Ammon's horn (tissue), 1 donor: ENCODE measurements around the gene FCHSD2.

Source experiments
- DNase-seq: peaks from one replicate; pipeline ENCODE4 v3.0.0-alpha.2; 2016; ENCODE audit warnings: low spot score

FCHSD2 gene

DNA sequence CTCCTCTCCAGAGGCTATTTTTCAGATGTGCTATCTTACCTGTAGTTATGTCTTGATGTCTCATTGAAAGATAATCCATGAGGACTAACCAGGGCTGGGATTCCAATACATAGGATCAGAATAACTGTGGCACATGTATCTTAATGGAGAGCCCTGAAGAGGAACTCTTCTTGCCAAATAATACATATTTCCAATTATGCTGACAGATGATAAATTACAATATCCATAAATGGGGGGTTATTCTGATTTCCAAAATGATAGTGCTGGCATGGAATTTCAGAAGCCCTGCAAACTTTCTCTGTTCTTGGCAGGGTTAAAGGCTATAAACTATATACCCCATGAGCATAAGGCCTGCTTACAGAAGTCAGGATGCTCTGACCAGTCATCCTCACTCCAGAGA lies 173.7 kb downstream of the FCHSD2 start:
- no peak for DNase-seq

DNA sequence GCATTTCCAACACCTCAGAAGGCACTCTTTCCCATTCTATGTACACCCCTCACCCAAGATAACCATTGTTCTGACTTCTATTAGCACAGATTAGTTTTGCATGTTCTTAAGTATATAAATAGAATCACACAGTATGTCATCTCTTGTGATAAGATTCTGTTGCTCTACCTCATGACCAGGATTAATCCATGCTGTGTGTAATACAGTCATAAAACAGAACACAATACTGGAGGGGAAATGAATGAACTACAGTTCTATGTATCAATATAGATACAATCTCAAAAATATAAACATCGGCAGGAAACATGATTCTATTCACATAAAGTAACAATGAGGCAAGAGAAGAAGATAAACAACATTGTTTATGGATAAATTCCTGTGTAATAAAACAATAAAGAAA lies 176.4 kb downstream of the FCHSD2 start:
- no peak for DNase-seq

DNA sequence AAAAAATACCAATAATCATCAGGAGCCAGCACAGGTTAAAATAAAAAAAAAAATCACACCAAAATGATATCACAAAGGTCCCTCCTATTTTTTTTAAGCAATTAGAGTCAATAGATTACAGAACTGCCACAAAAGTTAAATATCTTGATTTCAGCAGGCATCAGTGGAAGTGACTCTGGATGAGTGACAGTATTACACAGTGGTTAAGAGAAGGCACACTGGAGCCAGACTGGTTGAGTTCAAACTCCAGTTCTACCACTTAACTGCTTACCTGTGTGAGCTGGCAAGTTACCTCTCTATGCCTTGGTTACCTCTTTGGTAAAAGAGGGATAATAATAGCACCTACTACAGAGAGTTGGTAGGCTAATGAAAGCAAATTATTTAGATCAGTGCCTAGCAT lies 179.4 kb downstream of the FCHSD2 start:
- no peak for DNase-seq

DNA sequence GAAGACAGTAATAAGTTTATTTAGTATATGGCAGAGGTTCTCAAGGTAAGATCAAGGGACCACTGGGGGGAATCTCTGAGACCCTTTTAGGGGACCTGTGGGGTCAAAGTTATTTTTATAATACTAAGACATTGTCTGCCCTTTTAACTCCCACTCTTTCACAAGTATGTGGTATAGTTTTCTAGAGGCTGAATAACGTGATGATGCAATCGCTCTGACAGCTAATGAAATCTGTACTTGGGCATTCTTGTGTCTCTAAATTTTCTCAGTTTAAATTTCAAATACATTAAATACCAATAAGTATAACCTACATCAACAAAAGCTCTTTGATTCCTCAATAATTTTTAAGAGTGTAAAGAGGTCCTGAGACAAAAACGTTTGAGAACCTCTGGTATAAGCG lies 180.0 kb downstream of the FCHSD2 start:
- no peak for DNase-seq

DNA sequence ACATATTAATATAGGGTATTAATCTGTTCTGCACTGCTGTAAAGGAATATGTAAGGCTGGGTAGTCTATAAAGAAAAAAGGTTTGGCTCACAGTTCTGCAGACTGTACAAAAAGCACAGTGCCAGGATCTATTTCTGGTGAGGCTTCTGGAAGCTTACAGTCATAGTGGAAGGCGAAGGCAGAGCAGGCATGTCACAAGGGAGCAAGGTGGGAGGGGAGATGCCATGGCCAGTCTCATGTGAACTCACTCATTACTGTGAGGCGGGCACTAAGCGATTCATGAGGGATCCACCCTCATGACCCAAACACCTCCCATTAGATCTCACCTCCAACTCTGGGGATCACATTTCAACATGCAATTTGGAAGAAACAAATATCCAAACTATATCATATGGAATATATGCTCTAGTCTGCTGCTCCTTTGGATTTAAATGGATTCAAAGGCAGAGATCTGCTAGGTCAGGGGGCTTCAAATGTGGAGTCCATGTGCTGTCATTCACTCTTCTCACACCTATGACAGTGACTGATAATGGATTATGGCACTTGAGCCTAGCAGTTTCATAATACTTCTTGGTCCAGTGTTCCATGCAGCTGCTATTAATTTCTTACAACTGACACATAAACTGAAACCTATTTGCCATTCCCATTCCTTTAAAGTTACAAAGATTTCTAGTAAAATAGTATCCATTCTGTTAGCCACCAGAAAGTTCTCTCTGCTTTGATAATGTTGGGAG lies 182.0 kb downstream of the FCHSD2 start:
- DNase-seq, result no peak

DNA sequence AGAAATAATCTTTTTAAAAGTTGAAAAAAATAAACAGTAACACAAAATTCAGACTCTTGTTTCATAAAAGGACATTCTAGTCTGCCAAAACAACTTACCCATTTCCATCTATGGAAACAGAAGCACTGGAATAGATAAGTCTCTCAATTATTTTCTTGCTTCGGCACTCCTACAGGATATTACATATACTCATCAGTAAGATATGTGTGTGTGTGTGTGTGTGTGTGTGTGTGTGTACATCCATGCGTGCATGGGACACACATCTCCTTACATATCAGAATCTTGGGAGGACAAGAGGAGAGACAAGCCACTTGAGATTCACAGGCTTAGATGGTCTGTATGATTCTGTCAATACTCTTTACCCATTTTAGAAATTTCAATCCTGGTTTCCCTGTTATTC lies 183.3 kb downstream of the FCHSD2 start:
- DNase-seq, result no peak

DNA sequence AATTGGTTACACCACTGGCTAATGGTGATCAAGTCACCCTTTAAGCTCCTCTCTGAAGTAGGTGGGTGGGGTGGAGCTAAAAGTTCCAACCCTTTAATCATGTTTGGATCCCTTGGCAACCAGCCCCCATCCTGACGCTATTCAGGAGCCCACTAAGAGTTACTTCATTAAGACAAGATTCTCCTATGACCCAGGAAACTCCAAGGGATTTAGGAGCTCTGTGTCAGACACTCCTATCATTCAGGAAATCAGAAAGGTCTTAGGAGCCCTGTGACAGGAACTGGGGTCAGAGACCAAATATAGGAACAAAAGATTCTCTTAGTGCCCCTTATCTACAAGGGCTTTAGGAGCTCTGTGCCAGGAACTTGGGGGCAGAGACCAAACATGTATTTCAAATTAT lies 186.7 kb downstream of the FCHSD2 start:
- no peak for DNase-seq

DNA sequence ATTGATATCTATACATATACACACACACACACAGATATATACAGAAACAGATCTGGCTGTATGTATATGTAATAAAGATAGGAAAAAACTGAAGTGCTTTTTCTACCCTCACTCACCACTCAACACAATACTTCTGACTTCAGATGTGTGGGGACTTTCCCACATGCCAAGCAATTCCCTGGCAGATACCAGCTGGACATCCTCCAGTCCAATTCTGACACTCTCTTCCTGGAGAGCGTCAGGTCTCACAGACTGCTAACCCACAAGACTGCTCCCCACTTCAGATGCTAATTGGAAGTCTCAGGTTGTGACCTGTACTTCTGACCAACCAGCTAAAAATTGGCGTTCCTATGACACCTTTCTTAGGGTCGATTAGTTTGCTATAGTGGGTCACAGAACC lies 187.3 kb downstream of the FCHSD2 start:
- no peak for DNase-seq

DNA sequence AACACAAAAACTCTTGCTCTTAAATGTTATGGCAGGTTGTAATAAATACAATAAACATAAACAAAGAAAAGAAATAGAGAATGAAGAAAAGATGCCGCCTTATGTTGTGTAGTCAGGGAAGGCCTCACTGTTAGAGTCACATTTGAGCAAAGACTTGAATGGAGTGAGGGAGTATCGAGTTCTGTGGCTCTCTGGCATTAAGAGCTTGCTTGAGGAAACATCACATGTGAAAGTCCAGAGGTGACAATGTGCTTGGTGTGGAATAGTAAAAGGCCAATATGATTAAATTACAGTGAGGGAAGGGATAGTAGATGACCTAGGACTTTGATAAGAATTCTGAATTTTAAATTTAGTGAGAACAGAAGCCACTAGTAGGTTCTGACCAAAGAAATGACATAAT lies 188.5 kb downstream of the FCHSD2 start:
- no peak for DNase-seq

DNA sequence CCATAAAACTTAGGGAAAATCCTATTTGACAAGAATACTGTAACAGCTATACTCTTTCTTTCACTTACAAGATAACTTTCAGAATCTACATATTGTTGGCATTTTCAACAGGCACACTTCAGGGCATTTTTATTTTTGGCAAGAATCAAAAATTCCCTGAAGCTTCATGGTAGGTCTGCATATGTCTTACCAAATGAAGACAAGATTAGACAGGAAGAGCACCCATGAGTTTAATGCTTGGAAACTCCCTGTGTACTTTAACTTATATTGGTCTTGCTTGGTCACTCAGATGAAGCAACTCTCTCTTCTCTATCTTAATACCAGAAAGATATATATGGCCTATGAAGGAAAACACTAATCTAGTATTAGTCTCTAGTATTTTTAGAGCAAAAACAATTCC lies 190.2 kb downstream of the FCHSD2 start:
- DNase-seq, result no peak

DNA sequence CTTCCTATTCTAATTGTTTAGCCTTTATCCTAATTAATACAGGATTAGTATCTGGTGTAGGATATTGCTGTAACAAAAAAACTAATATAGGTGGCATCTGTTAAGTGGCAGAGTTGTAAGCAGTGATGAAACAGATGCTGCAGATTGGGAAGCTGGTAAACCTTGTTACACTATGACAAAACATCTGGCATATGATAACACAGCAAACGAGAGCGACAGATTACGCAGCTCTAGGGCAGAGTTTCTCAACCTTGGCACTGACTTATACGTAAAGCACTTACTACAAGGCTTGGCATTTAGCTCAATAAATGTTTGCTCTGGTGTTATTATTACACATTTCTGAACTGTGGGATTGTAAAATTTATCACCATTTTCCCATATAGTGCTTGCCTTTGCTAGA lies 190.9 kb downstream of the FCHSD2 start:
- DNase-seq, result no peak

DNA sequence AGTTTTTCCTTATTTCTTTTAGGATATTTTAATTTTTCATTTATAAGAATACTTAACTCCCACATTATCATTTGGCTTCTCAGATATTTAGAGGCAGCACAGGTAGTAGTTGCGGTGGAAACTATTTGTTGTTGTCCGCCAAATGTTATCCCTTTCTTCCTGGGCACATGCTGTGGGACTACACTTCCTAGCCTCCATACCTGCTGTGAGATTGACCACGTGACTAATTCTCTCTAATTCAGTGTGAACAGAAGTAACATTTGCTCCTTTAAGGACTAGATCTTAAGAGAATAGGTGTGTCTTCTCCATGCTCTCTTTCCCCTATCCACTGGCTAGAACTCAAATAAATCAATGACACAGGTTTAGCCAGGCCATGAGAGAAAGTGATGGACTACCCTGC lies 191.4 kb downstream of the FCHSD2 start:
- DNase-seq, result no peak

DNA sequence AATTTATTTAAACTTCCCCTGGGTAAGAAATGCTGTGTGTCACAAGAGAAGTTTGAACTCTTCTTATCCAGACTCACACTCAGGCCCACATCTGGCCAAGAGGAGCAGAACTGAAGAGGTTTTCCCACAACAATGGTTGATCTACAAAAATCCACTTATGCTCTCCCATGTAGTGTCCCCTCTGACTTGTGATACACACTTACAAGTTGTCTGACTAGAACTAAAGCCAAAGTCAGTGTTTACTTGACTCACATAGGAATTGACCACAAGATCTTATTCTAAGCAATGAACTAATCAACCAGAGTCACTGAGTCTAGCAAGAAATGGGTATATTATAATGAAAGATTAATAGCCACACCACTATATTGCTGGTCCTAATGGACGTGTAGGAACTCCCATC lies 194.9 kb downstream of the FCHSD2 start:
- no peak for DNase-seq

DNA sequence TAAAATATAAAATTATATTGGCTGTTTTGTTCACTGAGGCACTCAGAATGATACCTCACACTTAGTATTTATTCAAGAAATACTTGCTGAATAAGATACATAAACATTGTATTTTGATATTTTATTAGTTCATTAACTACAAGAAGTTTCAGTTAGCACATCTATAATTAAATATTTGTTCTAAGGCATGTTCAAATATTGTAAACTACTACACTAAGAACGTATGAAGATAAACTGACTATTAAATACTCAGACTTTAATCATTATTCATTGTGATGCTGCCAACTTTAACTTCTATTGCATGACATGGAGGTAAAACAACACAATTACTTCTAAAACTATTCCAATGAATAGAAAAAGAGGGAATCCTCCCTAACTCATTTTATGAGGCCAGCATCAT lies 198.5 kb downstream of the FCHSD2 start:
- DNase-seq, result no peak

DNA sequence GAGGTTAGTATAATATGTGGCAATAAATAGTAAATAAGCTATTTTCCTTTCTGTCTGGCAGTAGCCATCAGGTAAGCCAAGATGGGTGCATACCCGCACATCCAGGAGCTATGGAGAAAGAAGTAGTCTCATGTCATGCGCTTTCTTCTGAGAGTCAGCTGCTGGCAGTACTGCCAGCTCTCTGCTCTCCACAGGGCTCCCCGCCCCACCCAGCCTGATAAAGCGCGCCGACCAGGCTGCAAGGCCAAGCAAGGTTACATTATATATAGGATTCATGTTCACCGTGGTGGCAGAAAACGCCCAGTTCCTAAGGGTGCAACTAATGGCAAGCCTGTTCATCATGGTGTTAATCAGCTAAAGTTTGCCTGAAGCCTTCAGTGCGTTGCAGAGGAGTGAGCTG lies 201.7 kb downstream of the FCHSD2 start:
- no peak for DNase-seq

DNA sequence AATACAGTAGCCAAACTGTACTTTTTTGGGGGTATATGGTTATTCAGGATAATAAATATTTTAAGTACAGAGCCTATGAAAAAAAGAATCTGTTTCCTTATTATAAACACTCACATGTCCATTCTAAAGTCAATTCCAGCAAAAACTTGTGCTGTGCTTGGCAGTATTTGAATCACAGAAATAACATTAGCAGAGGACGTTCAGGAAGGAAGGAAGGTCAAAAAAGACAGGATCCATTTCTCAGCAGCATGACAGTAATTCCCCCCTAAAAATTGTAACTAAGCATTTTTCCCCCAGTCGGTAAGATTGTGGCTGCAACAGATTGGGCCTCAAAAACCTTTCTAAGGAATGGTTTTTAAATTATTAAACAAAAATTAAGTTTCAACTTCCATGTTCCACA lies 203.1 kb downstream of the FCHSD2 start:
- no peak for DNase-seq

DNA sequence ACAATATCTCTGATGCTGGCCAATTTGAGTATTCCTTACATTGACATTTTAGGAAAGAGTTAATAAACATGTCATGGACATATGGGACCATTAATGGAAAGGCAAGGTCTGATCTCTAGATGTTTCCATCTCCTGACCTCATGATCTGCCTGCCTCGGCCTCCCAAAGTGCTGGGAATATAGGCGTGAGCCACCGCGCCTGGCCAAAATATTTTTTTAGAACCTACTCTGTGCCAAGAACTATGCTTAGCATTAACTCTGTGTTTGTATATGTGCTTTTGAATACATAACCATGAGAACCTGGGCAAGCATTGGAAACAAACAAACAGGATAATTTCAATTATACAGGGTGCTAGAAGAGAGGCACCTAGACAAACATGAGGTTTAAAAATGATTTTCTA lies 204.7 kb downstream of the FCHSD2 start:
- no peak for DNase-seq

DNA sequence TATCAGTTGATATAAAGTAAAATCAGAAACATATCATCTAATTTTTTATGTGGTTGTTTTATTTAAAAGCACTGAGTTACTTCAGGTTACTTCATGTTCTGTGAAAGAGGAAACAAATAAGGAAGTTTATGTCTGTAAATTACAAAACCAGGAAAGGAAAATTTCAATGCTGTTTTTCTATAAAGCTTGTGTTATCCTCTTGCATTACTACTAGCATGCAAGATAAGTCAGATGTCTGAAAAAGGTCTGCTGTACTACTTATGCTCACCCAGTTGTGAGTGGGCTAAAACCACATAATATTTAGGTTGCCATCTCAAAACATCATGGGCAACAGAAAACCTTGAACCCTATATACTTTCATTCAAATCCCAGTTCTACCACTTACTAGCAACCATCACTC lies 206.4 kb downstream of the FCHSD2 start:
- no peak for DNase-seq

DNA sequence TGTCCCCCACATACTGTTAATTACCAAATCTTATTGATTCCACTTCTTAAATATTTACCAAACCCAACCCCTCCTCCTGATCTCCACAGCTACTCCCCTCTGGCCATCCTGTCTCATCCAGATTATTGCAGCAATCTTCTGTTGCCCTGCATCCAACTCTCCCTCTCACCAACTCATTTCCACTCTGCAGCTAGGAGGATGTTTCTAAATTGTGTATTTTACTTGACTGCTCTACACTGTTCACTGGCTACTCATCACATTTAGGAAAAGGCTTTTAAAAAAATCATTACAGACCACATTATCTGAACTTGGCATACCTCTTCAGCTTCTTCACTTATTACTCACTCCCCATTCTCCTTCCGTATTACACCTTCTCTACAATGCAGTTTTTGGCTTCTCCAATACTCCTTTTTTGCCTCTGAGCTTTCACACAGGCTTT lies 210.0 kb downstream of the FCHSD2 start:
- no peak for DNase-seq

DNA sequence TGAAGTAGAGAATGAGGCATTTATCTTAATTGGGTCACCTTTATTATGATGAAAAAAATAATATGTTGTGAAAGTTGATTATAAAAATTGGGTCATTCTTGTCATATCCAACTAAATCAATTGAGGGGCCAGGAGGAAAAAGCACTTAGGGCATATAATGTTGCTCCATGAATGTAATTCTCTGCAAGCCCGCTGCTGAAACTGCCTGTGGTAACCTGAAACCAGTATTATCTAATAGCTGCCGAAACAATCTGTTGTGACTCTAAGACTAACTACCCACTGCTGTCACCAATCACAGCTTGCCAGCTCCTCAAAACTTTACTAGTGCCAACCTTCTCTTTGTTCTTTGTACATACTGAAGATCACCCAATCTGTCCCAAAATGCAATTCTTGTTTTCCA lies 212.1 kb downstream of the FCHSD2 start:
- no peak for DNase-seq

DNA sequence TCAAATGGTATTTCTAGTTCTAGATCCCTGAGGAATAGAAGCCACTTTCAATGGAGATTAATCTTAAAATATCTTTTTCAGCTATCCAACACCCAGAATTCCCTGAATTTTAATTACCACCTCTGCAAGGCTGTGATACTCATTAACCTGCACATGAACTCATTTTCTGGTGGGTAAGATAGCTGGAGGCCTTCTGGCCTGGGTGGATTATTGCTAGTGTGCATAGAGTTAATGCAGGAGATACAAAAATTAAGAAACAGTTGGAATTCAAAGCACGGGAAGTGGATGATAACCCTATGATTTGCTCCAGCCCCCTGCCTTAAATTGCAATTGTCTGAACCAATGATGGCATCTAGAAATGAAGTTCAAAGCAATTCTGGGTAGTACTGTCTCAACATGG lies 212.9 kb downstream of the FCHSD2 start:
- no peak for DNase-seq

DNA sequence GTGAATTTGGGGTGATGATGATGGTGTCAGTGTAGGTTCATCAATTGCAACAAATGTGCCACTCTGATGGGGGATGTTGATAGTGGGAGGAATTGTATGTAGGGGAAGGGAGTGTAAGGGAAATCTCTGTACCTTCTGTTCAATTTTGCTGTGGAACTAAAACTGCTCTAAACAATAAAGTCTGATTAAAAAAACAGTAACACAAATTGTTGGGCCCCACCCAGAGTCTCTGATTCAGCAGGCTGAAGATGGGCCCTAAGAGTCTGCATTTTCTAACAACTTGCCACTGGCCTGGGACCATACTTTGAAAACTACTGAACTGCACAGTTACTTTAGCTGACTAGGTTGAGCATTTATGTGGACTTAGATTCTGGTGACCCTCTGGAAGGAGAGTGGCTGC lies 214.7 kb downstream of the FCHSD2 start:
- DNase-seq, result no peak

DNA sequence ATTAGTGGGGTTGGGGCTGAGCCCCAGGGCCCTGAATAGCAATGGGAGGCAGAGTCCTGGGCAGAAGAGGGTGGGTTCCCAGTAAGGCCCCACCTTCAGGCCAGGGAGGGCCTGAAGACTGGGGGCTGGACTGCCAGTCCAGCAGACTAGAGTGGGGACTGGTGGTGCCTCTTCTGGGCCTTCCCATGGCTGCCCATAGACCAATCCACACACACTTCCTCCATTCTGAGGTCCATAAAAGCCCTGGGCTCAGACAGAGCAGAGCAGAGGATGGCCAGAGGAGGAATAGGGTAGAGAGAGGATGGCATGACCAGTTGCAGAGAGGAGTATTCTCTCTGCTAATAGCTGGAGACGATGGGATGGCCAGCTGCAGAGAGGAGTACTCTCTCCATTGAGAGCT lies 216.0 kb downstream of the FCHSD2 start:
- no peak for DNase-seq

DNA sequence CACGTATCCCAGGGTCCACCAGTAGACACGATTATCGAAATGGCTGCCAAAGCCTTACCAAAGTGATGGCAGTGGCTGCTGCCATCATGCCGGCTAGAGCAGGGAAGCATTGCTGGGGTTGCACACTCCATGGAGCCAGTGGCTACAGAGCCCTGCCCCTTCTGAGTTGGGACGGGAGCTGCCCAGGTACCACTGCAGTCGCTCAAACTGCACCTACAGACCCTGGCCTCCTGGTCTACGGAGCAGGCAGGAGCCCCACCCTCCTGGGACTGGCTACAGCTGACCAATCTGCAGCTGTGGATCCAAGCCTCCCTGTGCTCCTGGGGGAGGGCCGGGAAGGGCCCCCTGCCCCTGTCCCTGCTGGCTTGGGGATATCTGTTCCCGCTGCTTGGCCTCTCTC lies 216.5 kb downstream of the FCHSD2 start:
- no peak for DNase-seq
